IPS-NIHi7 (cell line): Measurements from ENCODE around the gene PITPNB.
A peak's percentile ranks its signal among the peaks of the same experiment; 100 is the strongest.

ENCODE experiments used
- DNase-seq: peaks from one replicate; pipeline ENCODE4 v3.0.0; 2012; ENCODE audit warnings: mixed read lengths; ENCODE audit errors: extremely low spot score

Gene PITPNB

DNA sequence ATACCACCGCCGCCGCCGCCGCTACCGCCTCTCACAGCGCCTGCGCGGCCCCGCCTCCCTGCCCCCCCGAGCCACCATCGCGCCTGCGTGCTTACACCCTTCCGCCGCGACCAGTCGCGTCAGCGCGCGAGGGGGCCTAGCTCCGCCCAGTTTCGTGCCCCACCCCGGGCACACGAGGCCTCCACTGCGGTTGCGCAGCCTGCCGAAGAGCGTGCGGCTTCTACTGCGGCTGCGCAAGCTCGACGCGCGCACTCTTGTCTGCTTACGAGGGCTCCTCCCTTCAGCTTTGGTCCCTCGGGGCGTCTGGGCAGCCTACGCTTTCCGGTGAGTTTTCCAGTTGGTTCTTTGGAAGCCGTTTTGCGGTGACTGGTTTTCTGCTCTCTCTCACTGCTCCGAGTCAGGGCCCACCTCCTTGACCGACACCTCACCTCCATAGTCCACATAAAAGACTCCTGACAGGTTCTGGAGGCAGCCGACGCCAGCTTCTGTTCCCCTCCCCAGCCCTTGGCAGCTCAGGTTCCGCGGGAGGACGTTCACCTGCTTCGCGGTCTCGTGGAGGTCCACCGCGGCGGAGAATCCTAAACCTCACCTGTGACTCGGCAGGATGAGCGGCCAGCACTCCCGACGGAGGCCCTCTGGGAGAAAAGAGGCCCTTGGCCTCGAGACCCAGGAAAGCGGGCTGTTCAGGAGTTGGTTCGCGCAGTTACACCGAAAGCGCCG lies at the start of gene PITPNB:
Gene PITPNB (minus strand): TSS at position 35 of the 720 bp plus-strand sequence. CDS start 65 bp downstream, outside the sequence.
- DNase-seq, result peak; percentile 100

DNA sequence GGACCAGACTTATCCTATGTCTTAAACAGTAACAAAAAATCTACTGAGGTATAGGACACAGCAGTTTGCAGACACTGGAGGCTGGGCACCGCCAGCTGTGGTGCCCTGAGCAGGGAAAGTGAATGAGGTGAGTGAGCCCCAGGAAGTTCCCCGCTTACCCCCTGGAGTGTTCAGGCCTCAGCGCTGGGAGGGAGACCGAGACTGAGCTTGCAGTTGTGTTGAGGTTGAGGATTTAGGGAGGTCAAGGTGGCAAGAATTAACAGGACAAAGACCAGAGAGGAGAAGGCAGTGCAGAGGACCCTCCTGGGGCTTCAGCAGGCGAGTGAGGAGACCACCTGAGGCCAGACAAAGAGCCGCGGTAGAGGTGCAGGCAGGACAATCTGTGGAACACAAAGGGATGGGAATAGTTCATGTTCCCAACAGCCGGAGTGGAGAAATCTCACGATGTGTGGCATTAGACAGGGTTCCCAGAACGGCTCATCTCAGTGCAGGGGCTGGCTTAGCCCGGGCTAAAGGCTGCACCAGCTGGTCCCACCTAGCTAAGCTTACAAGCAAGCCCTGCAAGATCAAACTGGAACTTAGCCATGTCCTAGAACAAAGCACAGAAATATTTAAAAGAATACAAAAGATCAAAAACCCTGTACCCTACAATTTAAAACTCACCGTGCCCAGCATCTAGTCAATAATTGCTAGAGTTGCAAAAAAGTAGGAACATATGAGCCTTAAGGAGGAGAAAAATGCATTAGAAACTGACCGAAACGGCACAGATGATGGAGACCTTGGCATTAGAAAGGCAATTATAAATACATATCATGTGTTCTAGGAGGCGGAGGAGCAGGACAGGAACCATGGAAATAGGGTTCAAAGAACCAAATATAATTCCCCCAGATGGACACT lies 47.4 kb upstream of the PITPNB start:
- no peak for DNase-seq

DNA sequence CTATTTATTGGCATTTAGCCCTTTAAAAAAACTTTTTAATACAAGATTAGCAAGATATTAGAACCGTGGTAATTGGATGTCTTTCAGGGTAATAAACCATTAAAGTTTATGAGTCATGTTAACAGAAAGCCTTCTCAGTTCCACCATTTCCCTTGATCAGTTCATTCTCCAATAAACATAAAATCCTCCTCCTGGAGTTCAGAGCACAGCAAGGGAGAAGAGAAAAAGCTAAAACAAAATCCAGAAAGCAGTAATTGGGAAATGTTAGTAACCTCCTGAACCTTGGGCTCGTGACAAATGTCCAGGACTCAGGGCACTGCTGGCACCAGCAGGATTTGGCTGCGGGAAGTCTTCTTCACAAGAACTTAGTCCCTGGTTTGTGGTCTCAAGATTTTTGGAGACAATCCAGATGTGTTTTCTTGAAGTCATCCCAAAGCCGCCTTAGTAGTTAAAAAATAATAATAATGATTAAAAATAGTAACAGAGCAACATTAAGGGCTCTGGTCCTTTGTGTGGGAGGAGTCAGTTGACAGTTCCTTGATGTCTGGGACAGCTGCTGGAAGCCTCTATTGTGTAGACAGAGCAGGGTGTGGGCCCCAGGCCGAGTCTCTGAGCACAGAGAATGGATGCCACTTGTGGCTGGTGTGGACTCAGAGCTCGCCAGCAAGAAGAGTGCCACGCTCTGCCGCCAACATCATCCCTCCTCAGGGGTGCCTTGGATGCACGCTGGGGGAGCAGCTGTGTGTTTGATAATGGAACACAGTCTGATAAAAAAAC lies 43.4 kb upstream of the PITPNB start:
- no peak for DNase-seq

DNA sequence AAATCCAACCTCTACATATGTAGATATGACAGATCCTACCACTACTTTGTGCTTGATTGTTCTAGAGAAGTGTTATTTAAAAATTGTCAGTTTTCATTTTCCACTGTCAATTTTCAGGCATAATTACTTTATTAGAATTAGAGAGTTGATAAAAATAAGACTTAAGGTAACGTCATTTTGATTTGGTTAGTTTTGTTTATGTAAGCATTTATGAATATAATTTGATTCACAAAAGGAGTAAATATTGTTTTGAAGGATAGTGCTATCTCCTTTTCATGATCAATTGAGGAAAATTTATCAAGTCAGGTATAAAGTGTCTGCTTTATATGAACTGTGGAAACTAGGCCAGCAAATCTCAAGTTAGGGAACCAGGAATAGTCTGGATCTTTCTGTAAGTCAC lies 42.6 kb upstream of the PITPNB start:
- no peak for DNase-seq

DNA sequence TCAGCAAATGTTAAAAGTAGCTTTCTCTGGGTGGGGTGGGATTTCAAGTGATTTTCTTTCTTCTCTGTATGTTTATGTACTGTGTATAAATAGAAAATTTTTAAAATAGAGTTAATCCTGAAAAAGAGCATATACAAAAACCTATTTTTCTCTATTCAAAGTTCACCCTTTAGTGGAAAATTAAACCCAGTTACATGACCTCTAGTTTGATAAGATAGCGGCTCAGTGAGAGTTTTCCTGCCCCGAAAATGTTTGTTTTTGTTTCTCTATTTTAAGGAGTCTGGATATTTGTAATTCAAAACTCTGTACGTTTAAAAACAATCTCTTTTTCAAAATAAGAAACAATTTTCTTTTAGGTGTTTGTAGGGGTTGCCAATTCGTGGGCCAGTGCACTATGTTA lies 42.1 kb upstream of the PITPNB start:
- DNase-seq, result no peak

DNA sequence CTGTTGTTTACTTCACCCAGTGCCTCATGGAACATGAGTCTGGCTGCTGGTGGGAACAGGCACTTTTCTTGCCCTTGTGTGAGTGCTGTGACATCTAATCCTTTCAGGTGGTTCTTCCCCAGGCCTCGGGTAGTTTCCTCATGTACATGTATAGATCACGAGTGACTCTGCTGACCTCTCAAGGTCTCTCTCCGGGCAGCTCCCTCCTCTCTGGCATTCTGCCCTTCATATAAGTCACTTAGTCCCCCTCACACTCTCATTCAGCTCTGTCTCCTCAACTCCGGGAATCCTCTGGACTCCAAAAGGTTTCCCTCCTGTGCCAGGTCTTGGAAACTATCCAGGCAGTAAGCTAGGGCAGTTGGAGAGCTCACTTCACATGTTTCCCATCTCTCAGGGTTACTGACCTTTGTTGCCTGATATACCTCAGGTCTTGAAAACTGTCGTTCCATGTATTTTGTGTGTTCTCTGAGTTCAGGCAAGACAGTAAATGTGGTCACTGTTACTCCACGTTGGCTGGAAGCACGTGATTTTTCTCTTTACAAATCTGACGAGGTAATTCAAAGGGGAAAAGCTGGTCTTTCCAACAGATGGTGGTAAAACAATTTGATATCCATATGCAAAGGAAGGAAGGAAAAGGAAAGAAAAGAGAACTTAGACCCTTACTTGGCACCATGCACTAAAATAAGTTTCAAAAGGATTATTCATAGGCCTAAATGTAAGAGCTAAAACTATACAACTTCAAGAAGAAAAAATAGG lies 40.5 kb upstream of the PITPNB start:
- no peak for DNase-seq

DNA sequence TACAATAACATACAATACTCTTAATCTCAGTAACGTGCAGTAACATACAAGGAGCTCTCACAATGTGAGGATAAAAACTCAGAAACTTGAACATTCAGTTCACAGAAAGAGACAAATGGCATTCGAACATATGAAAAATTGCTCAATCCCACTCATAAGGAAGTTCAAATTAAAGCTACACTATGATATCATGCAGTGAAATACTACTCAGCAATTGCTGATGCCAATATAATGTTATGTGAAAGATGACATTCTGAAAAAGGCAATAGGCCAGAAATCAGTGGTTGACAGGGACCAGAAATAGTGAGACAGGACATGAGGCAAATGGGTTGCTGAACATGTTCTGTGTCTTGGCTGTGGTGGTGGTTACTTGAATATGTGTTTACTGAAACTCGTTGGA lies 33.7 kb upstream of the PITPNB start:
- no peak for DNase-seq

DNA sequence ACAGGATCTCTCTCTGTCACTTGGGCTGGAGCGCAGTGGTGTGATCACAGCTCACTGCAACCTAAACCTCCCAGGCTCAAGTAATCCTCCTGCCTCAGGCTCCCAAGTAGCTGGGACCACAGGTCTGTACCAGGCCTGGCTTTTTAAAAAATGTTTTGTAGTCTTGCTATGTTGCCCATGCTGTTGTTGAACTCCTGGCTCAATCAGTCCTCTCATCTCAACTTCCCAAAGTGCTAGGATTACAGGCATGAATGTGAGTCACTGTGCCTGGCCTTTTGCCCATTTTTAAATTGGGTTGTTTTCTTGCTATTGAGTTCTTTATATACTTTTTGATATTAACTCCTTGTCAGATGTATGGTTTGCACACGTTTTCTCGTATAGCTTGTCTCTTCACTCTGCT lies 33.0 kb upstream of the PITPNB start:
- no peak for DNase-seq

DNA sequence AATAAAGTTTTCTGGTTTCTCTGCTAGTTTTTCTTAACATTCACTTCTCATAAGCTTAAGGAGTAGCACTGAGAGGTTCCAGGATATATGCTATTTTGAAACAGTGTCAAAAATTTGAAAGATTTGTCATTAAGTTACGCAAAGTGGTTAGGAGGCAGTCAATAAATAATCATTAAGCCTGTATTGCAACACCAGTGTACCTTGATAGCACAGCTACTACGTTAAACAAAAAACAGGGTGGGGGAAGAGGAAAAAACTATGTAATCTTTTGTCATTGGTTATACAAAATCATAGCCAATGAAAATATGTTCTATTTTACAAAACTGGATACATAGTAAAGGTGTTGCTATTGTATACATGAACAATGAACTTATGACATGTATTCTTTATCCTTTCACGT lies 30.4 kb upstream of the PITPNB start:
- no peak for DNase-seq

DNA sequence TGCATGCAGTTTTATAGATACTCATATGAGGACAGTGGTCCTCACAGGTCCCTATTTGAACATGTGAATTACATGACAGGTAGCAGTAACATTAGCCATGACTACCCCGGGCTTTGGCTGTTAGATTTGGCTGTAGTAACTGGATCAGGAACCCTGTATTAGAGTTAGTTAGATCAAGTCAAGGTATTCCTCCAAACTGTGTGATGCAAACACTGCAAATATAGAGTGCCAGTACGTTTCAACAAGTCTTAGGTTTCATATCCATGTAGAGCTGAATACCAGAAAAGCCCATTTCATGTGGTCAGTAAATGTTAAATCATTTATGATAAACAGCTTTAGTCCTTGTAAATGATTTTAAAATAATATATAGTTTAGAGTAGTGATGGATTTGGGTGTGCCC lies 29.5 kb upstream of the PITPNB start:
- DNase-seq, result no peak

DNA sequence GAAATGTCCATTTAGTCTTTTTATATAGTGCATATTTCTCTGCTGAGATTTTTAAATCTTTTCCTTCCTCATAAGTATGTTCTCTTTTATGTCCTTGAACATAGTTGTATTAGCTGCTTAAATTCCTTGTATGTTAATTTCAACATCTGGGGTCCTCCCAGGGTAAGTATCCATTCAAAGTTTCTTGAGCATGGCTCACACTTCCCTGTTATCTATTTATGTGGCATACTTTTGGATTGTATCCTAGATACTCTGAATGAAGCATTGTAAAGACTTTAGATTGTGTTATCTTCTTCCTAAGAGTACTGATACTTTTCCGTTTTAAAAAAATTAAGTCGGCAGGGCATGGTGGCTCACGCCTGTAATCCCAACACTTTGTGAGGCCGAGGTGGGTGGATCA lies 28.4 kb upstream of the PITPNB start:
- DNase-seq, result no peak

DNA sequence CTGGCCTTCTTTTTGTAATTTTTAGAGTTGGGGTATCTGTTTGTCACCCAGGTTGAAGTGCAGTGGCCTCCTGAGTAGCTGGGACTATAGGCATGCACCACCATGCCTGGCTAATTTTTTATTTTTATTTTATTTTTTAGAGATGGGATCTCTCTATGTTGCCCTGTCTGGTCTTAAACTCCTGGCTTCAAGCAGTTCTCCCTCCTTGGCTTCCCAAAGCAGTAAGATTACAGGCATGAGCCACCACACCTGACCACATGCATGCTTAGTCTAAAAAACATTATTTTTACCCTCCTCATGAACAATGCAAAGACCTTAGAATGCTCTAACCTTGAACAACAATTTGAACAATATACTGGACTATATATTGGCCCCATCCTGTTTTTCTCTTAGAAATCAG lies 22.1 kb upstream of the PITPNB start:
- no peak for DNase-seq

DNA sequence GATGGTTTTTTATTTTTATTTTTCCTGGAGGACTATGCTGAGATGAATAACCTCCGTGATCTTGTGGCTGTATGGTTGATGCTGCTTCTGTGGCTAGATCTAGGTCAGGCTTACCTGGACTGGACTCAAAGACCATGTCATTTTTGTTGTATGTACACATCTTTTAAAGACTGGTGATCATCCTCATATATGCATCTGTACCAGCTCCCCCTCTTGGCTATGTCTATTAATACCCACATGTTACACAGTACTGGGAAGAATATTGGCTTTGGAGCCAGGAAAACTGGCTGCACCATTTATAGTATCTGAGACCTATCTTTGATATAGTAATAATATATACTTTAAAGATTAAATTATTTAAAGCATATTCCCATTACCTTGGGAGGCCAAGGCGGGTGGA lies 18.4 kb upstream of the PITPNB start:
- no peak for DNase-seq

DNA sequence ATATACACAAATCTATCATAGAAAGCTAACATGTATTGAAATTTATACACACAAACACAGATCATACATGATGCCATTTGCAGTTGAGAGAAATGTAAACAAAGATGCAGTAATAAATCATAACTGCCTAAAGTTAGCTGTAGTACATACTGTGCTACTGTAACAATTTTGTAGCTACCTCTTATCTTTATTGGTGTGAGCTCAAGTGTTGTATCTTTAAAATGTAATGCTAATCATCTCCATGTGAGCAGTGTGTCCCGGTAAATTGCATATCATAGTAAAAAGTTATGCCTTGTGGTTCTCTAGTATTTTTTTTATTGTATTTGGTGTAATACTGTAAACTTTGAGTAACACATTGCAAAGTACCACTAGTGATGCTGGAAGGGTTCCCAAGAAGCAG lies 16.8 kb upstream of the PITPNB start:
- no peak for DNase-seq

DNA sequence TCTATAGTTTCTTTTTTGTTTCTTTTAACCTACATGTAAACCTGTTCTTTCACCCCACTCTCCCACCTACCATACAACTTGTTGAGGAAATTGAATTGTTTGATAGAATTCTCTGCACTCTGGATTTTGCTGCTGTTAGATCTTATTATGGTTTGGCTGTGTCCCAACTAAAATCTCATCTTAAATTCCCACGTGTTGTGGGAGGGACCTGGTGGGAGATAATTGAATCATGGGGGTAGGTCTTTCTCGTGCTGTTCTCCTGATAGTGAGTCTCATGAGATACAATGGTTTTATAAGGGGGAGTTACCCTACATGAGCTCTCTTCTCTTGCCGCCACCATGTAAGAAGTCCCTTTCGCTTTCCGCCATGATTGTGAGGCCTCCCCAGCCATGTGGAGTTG lies 15.0 kb upstream of the PITPNB start:
- no peak for DNase-seq

DNA sequence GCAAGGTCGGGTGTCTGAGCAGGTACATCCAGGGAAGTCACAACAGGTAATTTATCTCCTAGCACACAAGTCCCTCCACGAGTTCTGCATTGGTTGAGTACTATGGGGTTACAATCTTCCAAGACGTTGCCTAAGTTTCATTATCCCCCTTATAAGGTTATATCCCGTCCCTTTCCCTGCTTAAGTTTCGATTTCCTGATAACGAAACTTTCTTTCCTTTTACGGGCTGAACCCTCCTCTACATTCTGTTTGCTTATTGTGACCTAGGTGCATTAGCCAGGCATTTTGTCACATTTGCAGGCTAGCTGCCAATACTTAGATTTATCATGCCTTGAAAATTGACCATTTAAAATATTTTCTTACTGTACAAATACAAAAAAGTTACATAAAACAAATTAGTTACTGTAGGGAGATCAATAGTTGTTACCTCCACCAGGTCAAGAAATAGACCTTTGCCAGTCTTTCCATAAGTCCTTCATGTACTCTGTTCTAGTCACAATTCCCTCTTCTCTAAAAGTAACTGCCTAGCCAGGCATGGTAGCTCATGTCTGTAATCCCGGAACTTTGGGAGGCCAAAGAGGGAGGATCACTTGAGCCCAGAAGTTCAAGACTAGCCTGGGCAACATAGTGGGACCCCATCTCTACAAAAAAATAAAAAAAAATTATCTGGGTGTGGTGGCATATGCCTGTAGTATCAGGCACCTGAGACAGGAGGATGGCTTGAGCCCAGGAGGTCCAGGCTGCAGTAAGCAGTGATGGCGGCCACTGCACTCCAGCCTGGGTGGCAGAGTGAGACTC lies 14.3 kb upstream of the PITPNB start:
- no peak for DNase-seq

DNA sequence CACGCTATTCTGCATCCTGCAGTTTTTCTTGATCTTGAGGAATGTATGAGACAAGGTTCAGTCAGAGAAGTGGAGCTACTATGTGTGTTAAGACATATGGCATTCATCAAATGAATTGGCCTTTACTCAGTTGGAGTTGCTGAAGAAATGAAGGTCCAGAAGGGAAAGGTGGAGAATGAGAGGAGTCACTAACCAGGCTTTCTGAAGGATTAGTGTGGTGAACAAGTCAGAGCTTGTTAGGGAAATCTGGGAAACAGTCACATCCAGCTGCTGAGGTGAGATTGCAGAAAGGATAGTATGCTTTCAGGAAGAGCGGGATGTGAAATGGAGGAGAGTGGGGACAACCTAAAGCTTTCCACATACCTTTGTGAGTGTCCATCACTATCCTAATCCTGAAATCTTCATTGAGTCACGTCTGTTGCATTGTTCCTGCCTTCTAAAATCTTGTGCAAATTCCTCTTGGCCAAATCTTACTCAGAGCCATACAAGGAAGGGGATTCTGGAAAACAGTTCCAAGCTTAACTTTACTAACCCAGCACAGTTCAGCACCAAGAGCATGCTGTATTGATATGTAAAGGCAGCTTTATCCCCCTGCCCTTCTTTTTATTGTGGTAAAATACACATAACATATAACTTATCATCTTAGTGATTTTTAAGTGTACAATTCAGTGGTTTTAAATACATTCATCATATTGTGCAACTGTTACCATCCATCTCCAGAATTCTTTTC lies 11.4 kb upstream of the PITPNB start:
- DNase-seq, result peak; percentile 14

DNA sequence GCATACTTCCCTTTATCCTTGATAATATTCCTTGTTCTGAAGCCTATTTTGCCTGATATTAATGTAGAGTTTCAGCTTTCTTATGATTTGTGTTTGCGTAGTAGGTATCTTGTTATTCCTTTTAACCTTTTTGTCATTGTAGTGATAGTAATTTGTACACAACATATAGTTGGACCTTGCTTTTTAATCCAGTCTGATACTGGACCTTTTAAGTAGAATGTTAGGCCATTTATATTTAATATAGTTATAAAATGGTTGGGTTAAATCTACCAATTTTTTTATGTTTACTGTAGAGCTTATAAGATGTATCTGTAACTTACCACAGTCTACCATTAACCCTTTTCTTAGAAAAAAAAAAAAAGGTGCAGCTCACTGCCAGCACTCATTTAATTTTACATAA lies 8.6 kb upstream of the PITPNB start:
- no peak for DNase-seq

DNA sequence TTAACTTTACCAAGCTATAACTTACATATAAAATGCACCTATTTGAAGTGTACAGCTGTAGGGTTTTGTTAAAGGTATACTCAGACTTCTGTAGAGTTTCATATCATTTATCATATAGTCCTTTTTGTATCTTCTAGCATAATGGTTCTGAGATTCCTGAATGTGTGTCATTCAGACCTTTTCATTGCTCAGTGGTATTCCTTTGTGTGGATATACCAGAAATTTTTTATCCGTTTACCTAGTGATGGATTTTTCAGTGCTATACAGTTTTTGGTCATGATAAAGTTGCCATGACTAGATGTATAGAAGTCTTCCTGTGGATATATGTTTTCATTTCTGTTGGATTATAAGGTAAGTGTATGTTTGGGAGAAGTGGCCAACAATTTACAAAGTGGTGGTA lies 6.3 kb upstream of the PITPNB start:
- no peak for DNase-seq
